H1 (cell line): ENCODE measurements around the gene BBS1. TPM values are rescaled to one million over a fixed set of nuclear protein-coding genes. Genes with fewer than 3 reads are reported as not detected.

Source experiments
- CTCF ChIA-PET: fragments of 300-600 bp; sonication (Branson Sonifier 250); formaldehyde crosslinking; loops from one replicate; lab custom pipeline; 2021; ENCODE audit not compliant: partially characterized antibody; lab: Charles Lee
- POLR2A ChIA-PET: fragments of 300-600 bp; sonication (Branson Sonifier 250); formaldehyde crosslinking; loops from one replicate; lab custom pipeline; 2021; ENCODE audit warnings: inconsistent platforms; ENCODE audit not compliant: partially characterized antibody; lab: Charles Lee
- DNase-seq, 2 experiments: peaks; one replicate each; pipeline versions ENCODE4 v3.0.0 to v3.0.0-alpha.2; 2010 to 2022; ENCODE audit warnings: low spot score in 2 of 2, low read depth in 1 of 2, mixed read lengths in 1 of 2
- FAIRE-seq: peaks from 2 replicates; lab custom pipeline; 2011; peaks lifted over from hg19 to GRCh38; lab: Jason Lieb, UNC
- H2AFZ ChIP-seq: 2 replicates; pipeline ENCODE4 v1.8.1; 2012; ENCODE audit warnings: low read length, inconsistent platforms
- H2AK5ac ChIP-seq: 2 replicates; pipeline ENCODE4 v1.6.1; 2013; ENCODE audit warnings: low read depth, low read length
- H2BK120ac ChIP-seq: replicated peaks from 2 replicates; pipeline ENCODE3; 2013; ENCODE audit warnings: low read depth, low read length, inconsistent platforms
- H2BK12ac ChIP-seq: 2 replicates; pipeline ENCODE4 v1.6.1; 2013; ENCODE audit warnings: low read depth, low read length
- H2BK15ac ChIP-seq: 2 replicates; pipeline ENCODE4 v1.6.1; 2013; ENCODE audit warnings: low read length
- H2BK20ac ChIP-seq: 2 replicates; pipeline ENCODE4 v1.6.1; 2013; ENCODE audit warnings: low read length
- H2BK5ac ChIP-seq: 2 replicates; pipeline ENCODE4 v1.6.1; 2013; ENCODE audit warnings: low read depth, low read length
- H3K14ac ChIP-seq: 2 replicates; pipeline ENCODE4 v1.6.1; 2013; ENCODE audit warnings: inconsistent platforms; ENCODE audit not compliant: insufficient read length
- H3K18ac ChIP-seq: 2 replicates; pipeline ENCODE4 v1.6.1; 2013; ENCODE audit warnings: low read length; ENCODE audit errors: extremely low read depth
- H3K23ac ChIP-seq: 2 replicates; pipeline ENCODE4 v1.6.1; 2013; ENCODE audit warnings: inconsistent platforms; ENCODE audit not compliant: insufficient read length
- H3K23me2 ChIP-seq: 2 replicates; pipeline ENCODE4 v1.6.1; 2013; ENCODE audit warnings: low read depth, low read length
- H3K27ac ChIP-seq: 2 replicates; pipeline ENCODE4 v1.6.1; 2011; ENCODE audit warnings: low read depth, low read length, inconsistent platforms
- H3K27me3 ChIP-seq, 4 experiments: replicated peaks in 1 of 4; 1 replicate in 1 of 4; 2 replicates in 3 of 4; pipeline versions ENCODE4 v1.6.1 to v1.8.1; 2011 to 2013; ENCODE audit warnings: low read length in 3 of 4, mild to moderate bottlenecking in 3 of 4, inconsistent platforms in 2 of 4, mixed read lengths in 2 of 4, moderate library complexity in 1 of 4; ENCODE audit not compliant: control insufficient read depth in 3 of 4, insufficient read depth in 3 of 4; ENCODE audit errors: extremely low read depth in 1 of 4
- H3K36me3 ChIP-seq, 4 experiments: 2 replicates each; pipeline versions ENCODE4 v1.6.1 to v1.8.1; 2011 to 2013; ENCODE audit warnings: mild to moderate bottlenecking in 4 of 4, low read length in 3 of 4, moderate library complexity in 2 of 4, control low read depth in 1 of 4, inconsistent platforms in 1 of 4; ENCODE audit not compliant: insufficient read depth in 4 of 4, control insufficient read depth in 2 of 4
- H3K4ac ChIP-seq: replicated peaks from 2 replicates; pipeline ENCODE3; 2013; ENCODE audit warnings: low read length, low read depth, mixed read lengths, inconsistent platforms; ENCODE audit not compliant: insufficient read length
- H3K4me1 ChIP-seq, 4 experiments: replicated peaks in 1 of 4; 1 replicate in 1 of 4; 2 replicates in 3 of 4; pipeline versions ENCODE4 v1.6.1 to v1.8.1; 2011 to 2013; ENCODE audit warnings: low read length in 3 of 4, inconsistent platforms in 2 of 4, mixed read lengths in 1 of 4; ENCODE audit not compliant: insufficient read depth in 4 of 4, control insufficient read depth in 3 of 4
- H3K4me2 ChIP-seq, 2 experiments: 2 replicates each; pipeline versions ENCODE4 v1.6.1 to v1.8.1; 2011 to 2013; ENCODE audit warnings: low read depth in 2 of 2, low read length in 2 of 2, control low read depth in 1 of 2, inconsistent platforms in 1 of 2, mild to moderate bottlenecking in 1 of 2; ENCODE audit not compliant: insufficient read depth in 1 of 2
- H3K4me3 ChIP-seq, 4 experiments: fragments of 200-600, 300-600 bp in 1 of 4; sonication (generic), shearing (Covaris generic), sonication (Bioruptor Twin) in 1 of 4; 2 replicates each; pipeline versions ENCODE4 v1.5.1 to v1.8.1; 2011 to 2016; ENCODE audit warnings: low read length in 4 of 4, low read depth in 3 of 4, control low read depth in 2 of 4, inconsistent platforms in 2 of 4, mild to moderate bottlenecking in 2 of 4, mixed read lengths in 1 of 4, moderate library complexity in 1 of 4; ENCODE audit not compliant: insufficient read depth in 2 of 4; ENCODE audit errors: extremely low read depth in 1 of 4
- H3K56ac ChIP-seq: replicated peaks from 2 replicates; pipeline ENCODE3; 2013; ENCODE audit warnings: low read depth, mild to moderate bottlenecking, mixed read lengths, low read length, inconsistent platforms; ENCODE audit not compliant: insufficient read length
- H3K79me1 ChIP-seq: 2 replicates; pipeline ENCODE4 v1.6.1; 2013; ENCODE audit warnings: low read depth, low read length, control low read depth
- H3K79me2 ChIP-seq, 2 experiments: 2 replicates each; pipeline versions ENCODE4 v1.6.1 to v1.8.1; 2012 to 2013; ENCODE audit warnings: low read length in 2 of 2, mild to moderate bottlenecking in 2 of 2, inconsistent platforms in 1 of 2; ENCODE audit not compliant: insufficient read depth in 2 of 2, control insufficient read depth in 1 of 2
- H3K9ac ChIP-seq, 4 experiments: replicated peaks in 1 of 4; 1 replicate in 1 of 4; 2 replicates in 3 of 4; pipeline versions ENCODE4 v1.6.1 to v1.8.1; 2011 to 2013; ENCODE audit warnings: low read depth in 3 of 4, low read length in 3 of 4, control low read depth in 2 of 4, mild to moderate bottlenecking in 2 of 4, moderate library complexity in 2 of 4, inconsistent platforms in 1 of 4; ENCODE audit errors: extremely low read depth in 1 of 4
- H3K9me3 ChIP-seq, 2 experiments: 2 replicates each; pipeline versions ENCODE4 v1.6.1 to v1.8.1; 2012 to 2013; ENCODE audit warnings: mild to moderate bottlenecking in 2 of 2, moderate library complexity in 2 of 2, control low read depth in 1 of 2, inconsistent platforms in 1 of 2, low read depth in 1 of 2, low read length in 1 of 2, mixed read lengths in 1 of 2; ENCODE audit not compliant: insufficient read depth in 2 of 2
- H4K20me1 ChIP-seq, 2 experiments: replicated peaks in 1 of 2; 2 replicates each; pipeline versions ENCODE3 to v1.8.1; 2011 to 2013; ENCODE audit warnings: inconsistent platforms in 2 of 2, low read length in 2 of 2, mild to moderate bottlenecking in 1 of 2; ENCODE audit not compliant: insufficient read depth in 2 of 2, control insufficient read depth in 1 of 2
- H4K5ac ChIP-seq: 2 replicates; pipeline ENCODE4 v1.6.1; 2013; ENCODE audit warnings: low read length, low read depth, mixed read lengths, inconsistent platforms; ENCODE audit not compliant: insufficient read length
- H4K8ac ChIP-seq: 2 replicates; pipeline ENCODE4 v1.8.0; 2013; ENCODE audit warnings: mild to moderate bottlenecking, moderate library complexity, low read length, inconsistent platforms; ENCODE audit not compliant: insufficient read depth; ENCODE audit errors: extremely low read depth
- H4K91ac ChIP-seq: replicated peaks from 2 replicates; pipeline ENCODE3; 2013; ENCODE audit warnings: low read length, mixed read lengths, inconsistent platforms; ENCODE audit not compliant: insufficient read length
- CREB1 ChIP-seq: IDR thresholded peaks from 2 replicates; pipeline ENCODE4 v1.6.1; 2012; ENCODE audit warnings: inconsistent platforms
- HDAC2 ChIP-seq, 2 experiments: fragments of 300-600 bp in 1 of 2; sonication (generic) in 1 of 2; IDR thresholded peaks; 2 replicates each; pipeline ENCODE4 v1.6.1; 2011 to 2012; ENCODE audit warnings: low read depth in 2 of 2, low read length in 2 of 2, mild to moderate bottlenecking in 2 of 2, moderate library complexity in 2 of 2, borderline replicate concordance in 1 of 2, inconsistent platforms in 1 of 2
- JUN ChIP-seq: IDR thresholded peaks from 2 replicates; pipeline ENCODE4 v1.6.1; 2011; ENCODE audit warnings: low read depth, mild to moderate bottlenecking, improper control_type of control experiment, low read length
- KDM5A ChIP-seq: fragments of 200-600 bp; IDR thresholded peaks from 2 replicates; pipeline ENCODE4 v1.7.1; 2012; ENCODE audit warnings: mild to moderate bottlenecking, low read length, inconsistent platforms, mixed read lengths
- POLR2AphosphoS5 ChIP-seq: IDR thresholded peaks from 2 replicates; pipeline ENCODE4 v1.6.1; 2011; ENCODE audit warnings: low read depth, low read length
- RNF2 ChIP-seq: fragments of 200-900, 300-1000 bp; sonication (generic); IDR thresholded peaks from 2 replicates; pipeline ENCODE4 v1.7.1; 2016; ENCODE audit warnings: borderline replicate concordance, low read depth, mild to moderate bottlenecking, antibody characterized with exemption, low read length; ENCODE audit not compliant: poor library complexity, severe bottlenecking; ENCODE audit errors: missing control alignments
- RXRA ChIP-seq: IDR thresholded peaks from 2 replicates; pipeline ENCODE4 v1.6.1; 2011; ENCODE audit warnings: low read depth, mild to moderate bottlenecking, low read length, moderate library complexity; ENCODE audit not compliant: insufficient read depth
- SAP30 ChIP-seq: fragments of 300-600 bp; sonication (generic); IDR thresholded peaks from 2 replicates; pipeline ENCODE4 v1.7.1; 2012; ENCODE audit warnings: low read length, moderate library complexity, mild to moderate bottlenecking, inconsistent platforms; ENCODE audit not compliant: insufficient read depth, insufficient replicate concordance
- SP4 ChIP-seq: IDR thresholded peaks from 2 replicates; pipeline ENCODE4 v1.6.1; 2012; ENCODE audit warnings: low read length, inconsistent platforms
- SRF ChIP-seq: IDR thresholded peaks from 2 replicates; pipeline ENCODE4 v1.6.1; 2011; ENCODE audit warnings: mild to moderate bottlenecking, low read depth, low read length, moderate library complexity
- TBP ChIP-seq: IDR thresholded peaks from 2 replicates; pipeline ENCODE4 v1.6.1; 2011; ENCODE audit warnings: low read depth, low read length, improper control_type of control experiment
- TEAD4 ChIP-seq: IDR thresholded peaks from 2 replicates; pipeline ENCODE4 v1.6.1; 2012; ENCODE audit warnings: low read depth, low read length, inconsistent platforms, mixed read lengths
- WGBS, 2 experiments: shearing (Covaris generic) in 1 of 2; methylation state at CpG; one replicate each; pipeline versions ENCODE4 v1.1.6 to v1.1.7; 2013 to 2015; ENCODE audit warnings: low lambda C conversion rate in 2 of 2, mixed read lengths in 2 of 2, inconsistent platforms in 1 of 2, low coverage in 1 of 2, missing lambda C conversion rate in 1 of 2; ENCODE audit not compliant: insufficient replicate concordance in 2 of 2, insufficient coverage in 1 of 2, insufficient read length in 1 of 2; ENCODE audit errors: extremely low coverage in 1 of 2, missing lambda C conversion rate in 1 of 2; 5-methylcytosine and 5-hydroxymethylcytosine counted together
- polyA plus RNA-seq, 7 experiments: library from polyadenylated mRNA; depleted of rRNA in 3 of 7; stranded (reverse) in 5 of 7; unstranded in 2 of 7; fragments of >200 nt in 5 of 7; fragments of 200-250 nt in 2 of 7; gene quantifications; 1 replicate in 5 of 7; 2 replicates in 1 of 7; 4 replicates in 1 of 7; pipeline versions ENCODE4 v1.2.1 to v1.2.3, GENCODE V29; 2011 to 2013; ENCODE audit warnings: missing spikeins in 2 of 7, mixed read lengths in 2 of 7
- total RNA-seq: library from RNA; stranded (reverse); fragmentation: NEBNext Ultra II Directional; extraction: Animal tissue kit (Norgen Biotek cat#: 25700); gene quantifications from 2 replicates; pipeline ENCODE4 v1.2.1, GENCODE V29; 2021

BBS1 gene
- total and polyA plus RNA-seq, 2 of the 8 experiments (the other 6 are each of a cell fraction or from before 2014, with no cell fraction given), result 19.1 to 19.5 TPM

DNA sequence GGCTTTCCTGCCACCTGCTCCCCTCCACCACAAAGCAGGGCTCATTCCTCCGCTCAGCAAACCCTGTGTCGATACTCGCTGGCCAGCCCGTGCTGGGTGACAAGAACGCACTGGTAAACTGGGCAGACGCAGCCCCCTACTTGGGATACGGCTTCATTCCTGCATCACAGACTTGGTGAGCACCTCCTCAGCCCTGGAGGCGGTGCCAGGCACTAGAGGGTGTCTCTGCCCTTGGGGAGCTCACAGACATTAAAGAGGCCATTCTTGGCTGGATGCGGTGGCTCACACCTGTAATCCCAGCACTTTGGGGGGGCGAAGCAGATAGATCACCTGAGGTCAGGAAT, 29.4 kb downstream of the BBS1 start:
- CTCF ChIA-PET, result interaction anchor here (0.6 kb wide), 1 partner anchor 56 kb away, joined by 3 read pairs; no protein-coding TSS in a partner anchor
- Histone ChIP-seq H2BK12ac (0 out of 2 replicates have a peak overlapping the region, but pooled peaks have one; percentile 17), H2BK120ac (no peak overlapping the region), H3K9ac (no peak overlapping the region), H4K91ac (no peak overlapping the region), H3K36me3 (no peaks in the 10 kb centered on the region), H2AK5ac (peak overlapping the region; percentile 75; the same call in 1 of the 2 replicates), H3K4me1 (peaks cover 0 to 17% (median 4%) of the 10 kb centered on the region in 4 experiments; a peak in 6 of 7 replicates), H2BK15ac (no peak overlapping the region), H3K23me2 (no peaks in the 10 kb centered on the region), H3K27ac (no peak overlapping the region), H3K18ac (no peak overlapping the region), H3K79me2 (no peaks in the 10 kb centered on the region), H2BK20ac (0 out of 2 replicates have a peak overlapping the region, but pooled peaks have one; percentile 10), H2AFZ (no peak overlapping the region), H3K56ac (no peak overlapping the region), H3K4me2 (no peak overlapping the region), H3K79me1 (no peaks in the 10 kb centered on the region), H2BK5ac (peak overlapping the region; percentile 81; the same call in 1 of the 2 replicates), H3K14ac (no peak overlapping the region), H4K8ac (no peak overlapping the region), H4K5ac (no peak overlapping the region), H3K23ac (no peak overlapping the region), H3K4me3 (no peak overlapping the region), H4K20me1 (no peaks in the 10 kb centered on the region), H3K9me3 (no peaks in the 10 kb centered on the region), H3K4ac (no peak overlapping the region), H3K27me3 (no peaks in the 10 kb centered on the region)
- POLR2A ChIA-PET, result interaction anchor here (0.7 to 2.9 kb wide), 2 partner anchors 9 to 98 kb away, joined by 4 to 7 read pairs; partner anchors contain the start of gene RBM4
- WGBS, 2 experiments, result 90% methylated on average over 9 of the region's 10 CpGs; no CpG with 5 or more reads in 1 of the 2 experiments
- DNase-seq (peak in 1 of 2 experiments; percentile 46), FAIRE-seq (no peak)
- no peak for TF ChIP-seq SP4
- TF ChIP-seq HDAC2 (IDR thresholded peaks at IDR 0.05; ENCODE audit: borderline replicate concordance in 1 of 2, low read depth in 2 of 2, low read length in 2 of 2), result no peak
- no peak for TF ChIP-seq SRF
- no peak for TF ChIP-seq KDM5A
- no peak for TF ChIP-seq JUN
- no peak for TF ChIP-seq POLR2AphosphoS5
- no peak for TF ChIP-seq SAP30
- TF ChIP-seq RXRA, result no peak
- TF ChIP-seq TEAD4, result no peak
- no peak for TF ChIP-seq RNF2
- TF ChIP-seq TBP, result no peak
- TF ChIP-seq CREB1, result no peak
